SK-N-MC (cell line): ENCODE data around the gene GNAT2.

Experiments used
- EZH2 ChIP-seq: fragments of 200-600 bp; sonication (generic); IDR thresholded peaks from one replicate; pipeline ENCODE4 v1.6.1; 2017; ENCODE audit warnings: antibody characterized with exemption
- FOXP2 ChIP-seq: optimal IDR thresholded peaks from 2 replicates; pipeline ENCODE3; 2011; ENCODE audit warnings: mild to moderate bottlenecking, moderate library complexity; ENCODE audit not compliant: insufficient read depth; ENCODE audit errors: extremely low read length, control extremely low read depth
- POLR2AphosphoS5 ChIP-seq: IDR thresholded peaks from 2 replicates; pipeline ENCODE4 v1.6.1; 2012; ENCODE audit warnings: mild to moderate bottlenecking, low read depth, low read length, borderline replicate concordance

GRCh38 chr1:109579491-109579890 lies 39.9 kb downstream of the GNAT2 start:
- TF ChIP-seq POLR2AphosphoS5 (no peak), FOXP2 (no peak), EZH2 (no peak)
